GM23338 (cell line): ENCODE data around the gene C20orf141. TPM values are rescaled to one million over a fixed set of nuclear protein-coding genes. Genes with fewer than 3 reads are reported as not detected.

Experiments
- ATAC-seq: fragments of 200-7000 bp; cut with Tn5 transposase; 3 replicates; pipeline ENCODE4 v1.9.1; 2020
- DNase-seq: peaks from one replicate; pipeline ENCODE4 v3.0.0-alpha.2; 2015; ENCODE audit warnings: low spot score
- H2AFZ ChIP-seq: fragments of 200-600 bp; sonication (generic); 2 replicates; pipeline ENCODE4 v1.8.0; 2016; ENCODE audit warnings: antibody characterized with exemption, mild to moderate bottlenecking, moderate library complexity
- H3F3A ChIP-seq: fragments of 200-600 bp; sonication (generic); replicated peaks from 2 replicates; pipeline ENCODE4 v1.8.0; 2017; ENCODE audit warnings: antibody characterized with exemption, mixed run types, low read depth
- H3K27ac ChIP-seq: fragments of 200-600 bp; sonication (generic); 2 replicates; pipeline ENCODE4 v1.6.1; 2016; ENCODE audit warnings: low read depth
- H3K27me3 ChIP-seq: fragments of 200-600 bp; sonication (generic); 2 replicates; pipeline ENCODE4 v1.8.0; 2016; ENCODE audit warnings: mild to moderate bottlenecking, mixed run types, moderate library complexity; ENCODE audit not compliant: insufficient read depth
- H3K36me3 ChIP-seq: fragments of 200-600 bp; sonication (generic); 2 replicates; pipeline ENCODE4 v1.8.0; 2016; ENCODE audit warnings: mild to moderate bottlenecking; ENCODE audit not compliant: insufficient read depth
- H3K4me1 ChIP-seq: fragments of 200-600 bp; sonication (generic); 2 replicates; pipeline ENCODE4 v1.8.0; 2016; ENCODE audit warnings: mild to moderate bottlenecking, moderate library complexity; ENCODE audit not compliant: insufficient read depth
- H3K4me2 ChIP-seq: fragments of 200-600 bp; sonication (generic); 2 replicates; pipeline ENCODE4 v1.7.1; 2017; ENCODE audit warnings: mixed run types
- H3K4me3 ChIP-seq: fragments of 200-600 bp; sonication (generic); 2 replicates; pipeline ENCODE4 v1.6.1; 2016; ENCODE audit warnings: mixed run types
- H3K79me2 ChIP-seq: fragments of 200-600 bp; sonication (generic); replicated peaks from 2 replicates; pipeline ENCODE4 v1.8.0; 2017; ENCODE audit warnings: mild to moderate bottlenecking; ENCODE audit not compliant: insufficient read depth
- H3K9me2 ChIP-seq: fragments of 200-600 bp; sonication (generic); 2 replicates; pipeline ENCODE4 v1.8.0; 2017; ENCODE audit not compliant: insufficient read depth
- H4K20me1 ChIP-seq: fragments of 200-600 bp; sonication (generic); replicated peaks from 2 replicates; pipeline ENCODE4 v1.8.0; 2017; ENCODE audit warnings: mild to moderate bottlenecking; ENCODE audit not compliant: insufficient read depth
- H3K27ac Mint-ChIP-seq: 2 replicates; pipeline ENCODE4 v1.8.0; 2020; ENCODE audit warnings: inconsistent platforms, mild to moderate bottlenecking, moderate library complexity, mixed read lengths
- H3K27me3 Mint-ChIP-seq: 3 replicates; pipeline ENCODE4 v1.8.0; 2022; ENCODE audit warnings: low read depth, mild to moderate bottlenecking, moderate library complexity, mixed read lengths, inconsistent platforms; ENCODE audit not compliant: insufficient read depth, poor library complexity
- H3K36me3 Mint-ChIP-seq: 3 replicates; pipeline ENCODE4 v1.8.0; 2021; ENCODE audit warnings: low read depth, mild to moderate bottlenecking, inconsistent platforms, moderate library complexity, mixed read lengths
- H3K4me1 Mint-ChIP-seq: 3 replicates; pipeline ENCODE4 v1.8.0; 2020; ENCODE audit warnings: mild to moderate bottlenecking, inconsistent platforms, mixed read lengths
- H3K4me3 Mint-ChIP-seq: 3 replicates; pipeline ENCODE4 v1.8.0; 2021; ENCODE audit warnings: moderate library complexity, mild to moderate bottlenecking, inconsistent platforms, mixed read lengths
- H3K9me3 Mint-ChIP-seq: 3 replicates; pipeline ENCODE4 v1.8.0; 2020; ENCODE audit warnings: moderate library complexity, mild to moderate bottlenecking, inconsistent platforms, mixed read lengths
- CREB1 ChIP-seq: fragments of 250-450 bp; sonication (Bioruptor Pico); IDR thresholded peaks from 2 replicates; pipeline ENCODE4 v1.5.0; 2020; ENCODE audit warnings: low read depth, mild to moderate bottlenecking, moderate library complexity
- EZH2phosphoT487 ChIP-seq: fragments of 200-600 bp; sonication (generic); IDR thresholded peaks from one replicate; pipeline ENCODE4 v1.8.1; 2018; ENCODE audit warnings: antibody characterized with exemption; ENCODE audit not compliant: unreplicated experiment
- JUNB ChIP-seq: IDR thresholded peaks from one replicate; pipeline ENCODE4 v1.6.1; 2016; ENCODE audit warnings: antibody characterized with exemption; ENCODE audit not compliant: unreplicated experiment
- NANOG ChIP-seq: IDR thresholded peaks from 2 replicates; pipeline ENCODE4 v1.6.1; 2016; ENCODE audit warnings: antibody characterized with exemption, borderline replicate concordance
- STAT1 ChIP-seq: IDR thresholded peaks from one replicate; pipeline ENCODE4 v1.6.1; 2016; ENCODE audit warnings: antibody characterized with exemption; ENCODE audit not compliant: unreplicated experiment
- ZNF114 ChIP-seq: fragments of 250-450 bp; sonication (Bioruptor Pico); IDR thresholded peaks from 2 replicates; pipeline ENCODE4 v1.5.0; 2020; ENCODE audit warnings: mild to moderate bottlenecking, moderate library complexity
- ZNF331 ChIP-seq: fragments of 250-450 bp; sonication (Bioruptor Pico); IDR thresholded peaks from 2 replicates; pipeline ENCODE4 v1.5.0; 2020; ENCODE audit warnings: low read depth, mild to moderate bottlenecking, moderate library complexity
- polyA plus RNA-seq: library from polyadenylated mRNA; unstranded; fragments of >200 nt; fragmentation: Nextera tagmentation; extraction: Ambion mirVana; gene quantifications from 2 replicates; pipeline ENCODE4 v1.2.1, GENCODE V29; 2016
- total RNA-seq: library from RNA; depleted of rRNA; stranded (reverse); fragments of >200 nt; shearing (Covaris generic); gene quantifications from 2 replicates; pipeline ENCODE4 v1.2.3, GENCODE V29; 2014
- TF ChIP-seq, protein P1 (sequence below): fragments of 250-450 bp; sonication (Bioruptor Pico); IDR thresholded peaks from 2 replicates; pipeline ENCODE4 v1.5.0; 2020; ENCODE audit warnings: mild to moderate bottlenecking, moderate library complexity
- TF ChIP-seq, protein P2 (sequence below), 2 experiments: fragments of 200-600 bp in 1 of 2; sonication (generic) in 1 of 2; conservative IDR thresholded peaks; 2 replicates each; pipeline versions ENCODE4 v1.5.1 to v1.6.1; 2016 to 2017; ENCODE audit warnings: antibody characterized with exemption in 2 of 2, low read depth in 2 of 2, mild to moderate bottlenecking in 2 of 2, moderate library complexity in 1 of 2

The C20orf141 gene
- total and polyA plus RNA-seq, 2 experiments from 2014 or later: not detected

- TF ChIP-seq, protein P1, sequence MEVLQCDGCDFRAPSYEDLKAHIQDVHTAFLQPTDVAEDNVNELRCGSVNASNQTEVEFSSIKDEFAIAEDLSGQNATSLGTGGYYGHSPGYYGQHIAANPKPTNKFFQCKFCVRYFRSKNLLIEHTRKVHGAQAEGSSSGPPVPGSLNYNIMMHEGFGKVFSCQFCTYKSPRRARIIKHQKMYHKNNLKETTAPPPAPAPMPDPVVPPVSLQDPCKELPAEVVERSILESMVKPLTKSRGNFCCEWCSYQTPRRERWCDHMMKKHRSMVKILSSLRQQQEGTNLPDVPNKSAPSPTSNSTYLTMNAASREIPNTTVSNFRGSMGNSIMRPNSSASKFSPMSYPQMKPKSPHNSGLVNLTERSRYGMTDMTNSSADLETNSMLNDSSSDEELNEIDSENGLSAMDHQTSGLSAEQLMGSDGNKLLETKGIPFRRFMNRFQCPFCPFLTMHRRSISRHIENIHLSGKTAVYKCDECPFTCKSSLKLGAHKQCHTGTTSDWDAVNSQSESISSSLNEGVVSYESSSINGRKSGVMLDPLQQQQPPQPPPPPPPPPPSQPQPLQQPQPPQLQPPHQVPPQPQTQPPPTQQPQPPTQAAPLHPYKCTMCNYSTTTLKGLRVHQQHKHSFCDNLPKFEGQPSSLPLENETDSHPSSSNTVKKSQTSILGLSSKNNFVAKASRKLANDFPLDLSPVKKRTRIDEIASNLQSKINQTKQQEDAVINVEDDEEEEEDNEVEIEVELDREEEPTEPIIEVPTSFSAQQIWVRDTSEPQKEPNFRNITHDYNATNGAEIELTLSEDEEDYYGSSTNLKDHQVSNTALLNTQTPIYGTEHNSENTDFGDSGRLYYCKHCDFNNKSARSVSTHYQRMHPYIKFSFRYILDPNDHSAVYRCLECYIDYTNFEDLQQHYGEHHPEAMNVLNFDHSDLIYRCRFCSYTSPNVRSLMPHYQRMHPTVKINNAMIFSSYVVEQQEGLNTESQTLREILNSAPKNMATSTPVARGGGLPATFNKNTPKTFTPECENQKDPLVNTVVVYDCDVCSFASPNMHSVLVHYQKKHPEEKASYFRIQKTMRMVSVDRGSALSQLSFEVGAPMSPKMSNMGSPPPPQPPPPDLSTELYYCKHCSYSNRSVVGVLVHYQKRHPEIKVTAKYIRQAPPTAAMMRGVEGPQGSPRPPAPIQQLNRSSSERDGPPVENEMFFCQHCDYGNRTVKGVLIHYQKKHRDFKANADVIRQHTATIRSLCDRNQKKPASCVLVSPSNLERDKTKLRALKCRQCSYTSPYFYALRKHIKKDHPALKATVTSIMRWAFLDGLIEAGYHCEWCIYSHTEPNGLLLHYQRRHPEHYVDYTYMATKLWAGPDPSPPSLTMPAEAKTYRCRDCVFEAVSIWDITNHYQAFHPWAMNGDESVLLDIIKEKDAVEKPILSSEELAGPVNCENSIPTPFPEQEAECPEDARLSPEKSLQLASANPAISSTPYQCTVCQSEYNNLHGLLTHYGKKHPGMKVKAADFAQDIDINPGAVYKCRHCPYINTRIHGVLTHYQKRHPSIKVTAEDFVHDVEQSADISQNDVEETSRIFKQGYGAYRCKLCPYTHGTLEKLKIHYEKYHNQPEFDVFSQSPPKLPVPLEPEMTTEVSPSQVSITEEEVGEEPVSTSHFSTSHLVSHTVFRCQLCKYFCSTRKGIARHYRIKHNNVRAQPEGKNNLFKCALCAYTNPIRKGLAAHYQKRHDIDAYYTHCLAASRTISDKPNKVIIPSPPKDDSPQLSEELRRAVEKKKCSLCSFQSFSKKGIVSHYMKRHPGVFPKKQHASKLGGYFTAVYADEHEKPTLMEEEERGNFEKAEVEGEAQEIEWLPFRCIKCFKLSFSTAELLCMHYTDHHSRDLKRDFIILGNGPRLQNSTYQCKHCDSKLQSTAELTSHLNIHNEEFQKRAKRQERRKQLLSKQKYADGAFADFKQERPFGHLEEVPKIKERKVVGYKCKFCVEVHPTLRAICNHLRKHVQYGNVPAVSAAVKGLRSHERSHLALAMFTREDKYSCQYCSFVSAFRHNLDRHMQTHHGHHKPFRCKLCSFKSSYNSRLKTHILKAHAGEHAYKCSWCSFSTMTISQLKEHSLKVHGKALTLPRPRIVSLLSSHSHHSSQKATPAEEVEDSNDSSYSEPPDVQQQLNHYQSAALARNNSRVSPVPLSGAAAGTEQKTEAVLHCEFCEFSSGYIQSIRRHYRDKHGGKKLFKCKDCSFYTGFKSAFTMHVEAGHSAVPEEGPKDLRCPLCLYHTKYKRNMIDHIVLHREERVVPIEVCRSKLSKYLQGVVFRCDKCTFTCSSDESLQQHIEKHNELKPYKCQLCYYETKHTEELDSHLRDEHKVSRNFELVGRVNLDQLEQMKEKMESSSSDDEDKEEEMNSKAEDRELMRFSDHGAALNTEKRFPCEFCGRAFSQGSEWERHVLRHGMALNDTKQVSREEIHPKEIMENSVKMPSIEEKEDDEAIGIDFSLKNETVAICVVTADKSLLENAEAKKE: no peak
- TF ChIP-seq EZH2phosphoT487 (no peak), ZNF331 (CRISPR knock-in tag) (no peak), STAT1 (no peak), NANOG (no peak), JUNB (no peak), CREB1 (no peak)
- TF ChIP-seq, protein P2, sequence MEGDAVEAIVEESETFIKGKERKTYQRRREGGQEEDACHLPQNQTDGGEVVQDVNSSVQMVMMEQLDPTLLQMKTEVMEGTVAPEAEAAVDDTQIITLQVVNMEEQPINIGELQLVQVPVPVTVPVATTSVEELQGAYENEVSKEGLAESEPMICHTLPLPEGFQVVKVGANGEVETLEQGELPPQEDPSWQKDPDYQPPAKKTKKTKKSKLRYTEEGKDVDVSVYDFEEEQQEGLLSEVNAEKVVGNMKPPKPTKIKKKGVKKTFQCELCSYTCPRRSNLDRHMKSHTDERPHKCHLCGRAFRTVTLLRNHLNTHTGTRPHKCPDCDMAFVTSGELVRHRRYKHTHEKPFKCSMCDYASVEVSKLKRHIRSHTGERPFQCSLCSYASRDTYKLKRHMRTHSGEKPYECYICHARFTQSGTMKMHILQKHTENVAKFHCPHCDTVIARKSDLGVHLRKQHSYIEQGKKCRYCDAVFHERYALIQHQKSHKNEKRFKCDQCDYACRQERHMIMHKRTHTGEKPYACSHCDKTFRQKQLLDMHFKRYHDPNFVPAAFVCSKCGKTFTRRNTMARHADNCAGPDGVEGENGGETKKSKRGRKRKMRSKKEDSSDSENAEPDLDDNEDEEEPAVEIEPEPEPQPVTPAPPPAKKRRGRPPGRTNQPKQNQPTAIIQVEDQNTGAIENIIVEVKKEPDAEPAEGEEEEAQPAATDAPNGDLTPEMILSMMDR (conservative IDR thresholded peaks at IDR 0.05; ENCODE audit: low read depth in 2 of 2): no peak
Measured at GRCh38 chr20:2809690-2810089, 5.1 kb upstream of the C20orf141 start (continued).

DNA sequence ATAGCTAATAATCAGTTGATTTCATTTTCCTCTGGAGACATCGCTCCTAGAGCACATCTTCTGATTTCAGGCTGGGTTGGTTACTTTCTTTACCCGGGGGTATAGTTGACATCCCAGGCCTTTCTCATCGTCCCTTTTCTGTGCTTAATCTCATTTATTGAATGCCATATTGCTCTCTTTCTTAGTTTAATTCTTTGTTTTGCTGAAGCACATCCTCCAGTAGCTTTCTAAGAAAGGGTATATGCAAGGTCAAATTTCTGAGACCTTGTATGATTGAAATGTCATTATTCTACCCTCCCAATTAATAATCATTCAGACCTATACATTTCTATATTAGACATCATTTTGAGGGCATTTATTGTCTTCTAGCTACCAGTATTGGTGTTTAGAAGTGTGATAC is 2.6 kb upstream of the C20orf141 start:
- H3K36me3 ChIP-seq: no peaks in the 10 kb centered on the region
- no peaks in the 10 kb centered on the region for H3K36me3 Mint-ChIP-seq
- H3K9me3 Mint-ChIP-seq: peaks cover 7% of the 10 kb centered on the region
- no peak overlapping the region for H3K4me2 ChIP-seq
- DNase-seq (no peak), ATAC-seq (no peak)
- no peaks in the 10 kb centered on the region for H3K79me2 ChIP-seq
- H3F3A ChIP-seq: no peaks in the 10 kb centered on the region
- H3K27ac ChIP-seq: no peak overlapping the region
- no peak overlapping the region for H3K4me3 Mint-ChIP-seq
- peaks cover 32% of the 10 kb centered on the region for H3K27me3 Mint-ChIP-seq
- H3K4me3 ChIP-seq: no peak overlapping the region
- no peaks in the 10 kb centered on the region for H3K9me2 ChIP-seq
- no peak overlapping the region for H3K27ac Mint-ChIP-seq
- no peaks in the 10 kb centered on the region for H4K20me1 ChIP-seq
- TF ChIP-seq NANOG (no peak), ZNF114 (CRISPR knock-in tag) (no peak), STAT1 (no peak), ZNF331 (CRISPR knock-in tag) (no peak), CREB1 (no peak)
- H2AFZ ChIP-seq: no peak overlapping the region
- H3K4me1 ChIP-seq: no peaks in the 10 kb centered on the region
- H3K4me1 Mint-ChIP-seq: no peaks in the 10 kb centered on the region
- peaks cover 58% of the 10 kb centered on the region for H3K27me3 ChIP-seq
